PC-9 (cell line): ENCODE measurements around the gene LAMB1.

ENCODE experiments used
- EZH2 ChIP-seq: fragments of 200-600 bp; sonication (generic); IDR thresholded peaks from 2 replicates; pipeline ENCODE4 v1.8.0; 2017; ENCODE audit warnings: antibody characterized with exemption, low read depth
- TF ChIP-seq, protein P1 (sequence below): fragments of 200-600 bp; sonication (generic); conservative IDR thresholded peaks from 2 replicates; pipeline ENCODE4 v1.6.1; 2017; ENCODE audit warnings: mixed run types, antibody characterized with exemption, mild to moderate bottlenecking, moderate library complexity

GRCh38 chr7:107924841-107925504 lies 78.0 kb downstream of the LAMB1 start:
- TF ChIP-seq, protein P1, sequence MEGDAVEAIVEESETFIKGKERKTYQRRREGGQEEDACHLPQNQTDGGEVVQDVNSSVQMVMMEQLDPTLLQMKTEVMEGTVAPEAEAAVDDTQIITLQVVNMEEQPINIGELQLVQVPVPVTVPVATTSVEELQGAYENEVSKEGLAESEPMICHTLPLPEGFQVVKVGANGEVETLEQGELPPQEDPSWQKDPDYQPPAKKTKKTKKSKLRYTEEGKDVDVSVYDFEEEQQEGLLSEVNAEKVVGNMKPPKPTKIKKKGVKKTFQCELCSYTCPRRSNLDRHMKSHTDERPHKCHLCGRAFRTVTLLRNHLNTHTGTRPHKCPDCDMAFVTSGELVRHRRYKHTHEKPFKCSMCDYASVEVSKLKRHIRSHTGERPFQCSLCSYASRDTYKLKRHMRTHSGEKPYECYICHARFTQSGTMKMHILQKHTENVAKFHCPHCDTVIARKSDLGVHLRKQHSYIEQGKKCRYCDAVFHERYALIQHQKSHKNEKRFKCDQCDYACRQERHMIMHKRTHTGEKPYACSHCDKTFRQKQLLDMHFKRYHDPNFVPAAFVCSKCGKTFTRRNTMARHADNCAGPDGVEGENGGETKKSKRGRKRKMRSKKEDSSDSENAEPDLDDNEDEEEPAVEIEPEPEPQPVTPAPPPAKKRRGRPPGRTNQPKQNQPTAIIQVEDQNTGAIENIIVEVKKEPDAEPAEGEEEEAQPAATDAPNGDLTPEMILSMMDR: no peak
- TF ChIP-seq EZH2: no peak
